Measurements from ENCODE around the gene LCE4A. TPM values are rescaled to one million over a fixed set of nuclear protein-coding genes. Genes with fewer than 3 reads are reported as not detected.
A peak's percentile ranks its signal among the peaks of the same experiment; 100 is the strongest.

LCE4A gene
- polyA plus RNA-seq, 1 donor (not counting 4 experiments of a cell fraction or from before 2014, with no cell fraction given), result not detected

DNA sequence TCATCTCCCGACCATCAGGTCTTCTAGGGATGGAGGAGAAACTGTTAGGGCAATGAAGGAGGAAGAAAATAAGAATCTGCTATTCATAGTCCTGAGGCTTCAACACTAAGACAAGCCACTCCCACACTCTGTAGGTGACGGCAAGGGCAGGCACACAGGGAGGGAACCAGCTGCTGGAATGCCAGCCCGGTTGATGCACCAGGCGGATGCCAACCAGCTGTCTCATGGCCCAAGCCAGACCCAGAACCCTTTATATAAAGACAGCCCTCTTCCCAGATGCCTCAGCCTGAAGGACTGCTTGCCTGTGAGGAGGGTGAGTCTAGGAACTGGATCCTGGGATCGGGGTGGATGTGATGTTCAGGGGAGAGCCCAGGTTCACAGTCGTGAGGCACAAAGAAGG lies 49.8 kb downstream of the LCE4A start, which contains the start of gene KPRP:
KPRP (plus strand) TSS at position 279 of the 400 bp plus-strand sequence. CDS start 1,564 bp downstream, outside the sequence.
- H3K9me1 ChIP-seq (ENCODE audit: control insufficient read depth, extremely low read depth, insufficient read depth, low read length), result peaks cover 3% of the 10 kb centered on the region
- H3K4me3 ChIP-seq (ENCODE audit: control insufficient read depth in 2 of 3, extremely low read depth in 1 of 3, insufficient read depth in 2 of 3, low read depth in 1 of 3, low read length in 3 of 3), result peak within 1 kb of the TSS in 1 of 3 experiments; percentile 1
- peaks cover 43% of the 10 kb centered on the region for H3K4me1 ChIP-seq (ENCODE audit: control insufficient read depth, extremely low read depth, insufficient read depth, low read length)
- no peak for TF ChIP-seq EZH2 (IDR thresholded peaks at IDR 0.05; ENCODE audit: low read length)
- TF ChIP-seq, protein P1, sequence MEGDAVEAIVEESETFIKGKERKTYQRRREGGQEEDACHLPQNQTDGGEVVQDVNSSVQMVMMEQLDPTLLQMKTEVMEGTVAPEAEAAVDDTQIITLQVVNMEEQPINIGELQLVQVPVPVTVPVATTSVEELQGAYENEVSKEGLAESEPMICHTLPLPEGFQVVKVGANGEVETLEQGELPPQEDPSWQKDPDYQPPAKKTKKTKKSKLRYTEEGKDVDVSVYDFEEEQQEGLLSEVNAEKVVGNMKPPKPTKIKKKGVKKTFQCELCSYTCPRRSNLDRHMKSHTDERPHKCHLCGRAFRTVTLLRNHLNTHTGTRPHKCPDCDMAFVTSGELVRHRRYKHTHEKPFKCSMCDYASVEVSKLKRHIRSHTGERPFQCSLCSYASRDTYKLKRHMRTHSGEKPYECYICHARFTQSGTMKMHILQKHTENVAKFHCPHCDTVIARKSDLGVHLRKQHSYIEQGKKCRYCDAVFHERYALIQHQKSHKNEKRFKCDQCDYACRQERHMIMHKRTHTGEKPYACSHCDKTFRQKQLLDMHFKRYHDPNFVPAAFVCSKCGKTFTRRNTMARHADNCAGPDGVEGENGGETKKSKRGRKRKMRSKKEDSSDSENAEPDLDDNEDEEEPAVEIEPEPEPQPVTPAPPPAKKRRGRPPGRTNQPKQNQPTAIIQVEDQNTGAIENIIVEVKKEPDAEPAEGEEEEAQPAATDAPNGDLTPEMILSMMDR (optimal IDR thresholded peaks at IDR 0.05 in 1 of 3, IDR thresholded peaks at IDR 0.05 in 1 of 3, conservative IDR thresholded peaks at IDR 0.05 in 1 of 3; ENCODE audit: extremely low read depth in 1 of 3, insufficient read depth in 2 of 3, low read length in 3 of 3), result no peak
- no peaks in the 10 kb centered on the region for H3K79me2 ChIP-seq (ENCODE audit: control insufficient read depth, insufficient read depth, low read length)
- no peak within 1 kb of the TSS for H2AFZ ChIP-seq (ENCODE audit: control insufficient read depth, low read length)
- H3K27me3 ChIP-seq (ENCODE audit: control insufficient read depth, extremely low read depth, insufficient read depth, low read length), result no peaks in the 10 kb centered on the region
- no peaks in the 10 kb centered on the region for H3K9me3 ChIP-seq (ENCODE audit: control insufficient read depth, low read depth, low read length)
- FAIRE-seq, result peak; percentile 81
- no peak within 1 kb of the TSS for H3K27ac ChIP-seq (ENCODE audit: control insufficient read depth, insufficient read depth, low read length)
- H3K4me2 ChIP-seq (ENCODE audit: control insufficient read depth, extremely low read depth, insufficient read depth, low read depth, low read length), result no peak within 1 kb of the TSS
- no peaks in the 10 kb centered on the region for H4K20me1 ChIP-seq (ENCODE audit: control insufficient read depth, extremely low read depth, insufficient read depth, low read length)
- DNase-seq (ENCODE audit: low read depth, low spot score), result no peak
- H3K9ac ChIP-seq (ENCODE audit: control insufficient read depth, extremely low read depth, insufficient read depth, low read length), result no peak within 1 kb of the TSS
- dilution Hi-C loops (cut with MboI; ENCODE audit: extremely low pct_ligation_motif_present, low sequenced_read_pairs), result no loop called here
- H3K36me3 ChIP-seq (ENCODE audit: control insufficient read depth in 2 of 2, extremely low read depth in 1 of 2, insufficient read depth in 2 of 2, low read length in 2 of 2), result peaks cover 0 to 1% of the 10 kb centered on the region in 2 experiments

- Histone ChIP-seq H3K27me3 (ENCODE audit: control insufficient read depth, extremely low read depth, insufficient read depth, low read length) (no peaks in the 10 kb centered on the region), H3K4me3 (ENCODE audit: control insufficient read depth in 2 of 3, extremely low read depth in 1 of 3, insufficient read depth in 2 of 3, low read depth in 1 of 3, low read length in 3 of 3) (no peak overlapping the region), H3K9me1 (ENCODE audit: control insufficient read depth, extremely low read depth, insufficient read depth, low read length) (peaks cover 3% of the 10 kb centered on the region), H3K27ac (ENCODE audit: control insufficient read depth, insufficient read depth, low read length) (no peak overlapping the region), H3K79me2 (ENCODE audit: control insufficient read depth, insufficient read depth, low read length) (no peaks in the 10 kb centered on the region), H3K9ac (ENCODE audit: control insufficient read depth, extremely low read depth, insufficient read depth, low read length) (no peak overlapping the region), H2AFZ (ENCODE audit: control insufficient read depth, low read length) (no peak overlapping the region), H3K36me3 (ENCODE audit: control insufficient read depth in 2 of 2, extremely low read depth in 1 of 2, insufficient read depth in 2 of 2, low read length in 2 of 2) (peaks cover 0 to 1% of the 10 kb centered on the region in 2 experiments), H3K4me1 (ENCODE audit: control insufficient read depth, extremely low read depth, insufficient read depth, low read length) (peaks cover 37% of the 10 kb centered on the region), H3K4me2 (ENCODE audit: control insufficient read depth, extremely low read depth, insufficient read depth, low read depth, low read length) (no peak overlapping the region), H4K20me1 (ENCODE audit: control insufficient read depth, extremely low read depth, insufficient read depth, low read length) (no peaks in the 10 kb centered on the region), H3K9me3 (ENCODE audit: control insufficient read depth, low read depth, low read length) (no peaks in the 10 kb centered on the region)
- dilution Hi-C loops (cut with MboI; ENCODE audit: extremely low pct_ligation_motif_present, low sequenced_read_pairs), result no loop called here
- no peak for TF ChIP-seq EZH2 (IDR thresholded peaks at IDR 0.05; ENCODE audit: low read length)
- FAIRE-seq (no peak), DNase-seq (ENCODE audit: low read depth, low spot score) (no peak)
Observed at GRCh38 chr1:152758636-152759035, 50.7 kb downstream of the LCE4A start.

Other genes starting within 250 kb of the LCE4A start
- gene LCE5A, start 197.4 kb upstream of the LCE4A start, polyA plus RNA-seq, result not detected in 3 replicates
- 6.4 to 11.4 TPM (median 9.0 TPM) in 3 replicates for gene CRCT1, start 193.7 kb upstream of the LCE4A start, polyA plus RNA-seq
- 0.48 to 2.8 TPM (median 2.2 TPM) in 3 replicates for gene LCE3E, start 141.4 kb upstream of the LCE4A start, polyA plus RNA-seq
- gene LCE3D, start 127.6 kb upstream of the LCE4A start, polyA plus RNA-seq, result 1.2 to 9.1 TPM (median 4.4 TPM) in 3 replicates
- 0.20 to 0.34 TPM in 2 of 3 replicates, not detected in the other for gene LCE3C, start 107.9 kb upstream of the LCE4A start, polyA plus RNA-seq
- not detected in 3 replicates for gene LCE3B, start 94.3 kb upstream of the LCE4A start, polyA plus RNA-seq
- not detected in 3 replicates for gene LCE3A, start 85.1 kb upstream of the LCE4A start, polyA plus RNA-seq
- not detected in 3 replicates for gene LCE2D, start 44.8 kb upstream of the LCE4A start, polyA plus RNA-seq
- 0.41 to 0.48 TPM in 2 of 3 replicates, not detected in the other for gene LCE2C, start 32.9 kb upstream of the LCE4A start, polyA plus RNA-seq
- gene LCE2B, start 22.0 kb upstream of the LCE4A start, polyA plus RNA-seq, result 0.14 to 0.83 TPM (median 0.49 TPM) in 3 replicates
- gene LCE2A, start 9.8 kb upstream of the LCE4A start, polyA plus RNA-seq, result 0.12 to 0.16 TPM in 2 of 3 replicates, not detected in the other
- 0.82 to 2.0 TPM (median 0.90 TPM) in 3 replicates for gene KPRP, start 49.9 kb downstream of the LCE4A start, polyA plus RNA-seq
- not detected in 3 replicates for gene LCE1F, start 67.0 kb downstream of the LCE4A start, polyA plus RNA-seq
- 0.59 to 1.0 TPM (median 0.86 TPM) in 3 replicates for gene LCE1E, start 78.1 kb downstream of the LCE4A start, polyA plus RNA-seq
- 0.33 TPM in 1 of 3 replicates, not detected in the others for gene LCE1D, start 88.6 kb downstream of the LCE4A start, polyA plus RNA-seq
- 1.8 TPM in 3 replicates for gene LCE1C, start 98.5 kb downstream of the LCE4A start, polyA plus RNA-seq
- gene LCE1B, start 103.8 kb downstream of the LCE4A start, polyA plus RNA-seq, result 0.34 to 0.57 TPM (median 0.48 TPM) in 3 replicates
- gene LCE1A, start 119.3 kb downstream of the LCE4A start, polyA plus RNA-seq, result 0.43 TPM in 1 of 3 replicates, not detected in the others
- 0.32 to 1.2 TPM (median 0.60 TPM) in 3 replicates for gene LCE6A, start 134.7 kb downstream of the LCE4A start, polyA plus RNA-seq
- gene LCE7A, start 151.8 kb downstream of the LCE4A start, polyA plus RNA-seq, result not detected in 3 replicates
- 0.08 to 0.53 TPM in 2 of 3 replicates, not detected in the other for gene SMCP, start 170.2 kb downstream of the LCE4A start, polyA plus RNA-seq
- gene IVL, start 200.4 kb downstream of the LCE4A start, polyA plus RNA-seq, result 61.1 to 231 TPM (median 89.2 TPM) in 3 replicates
- gene SPRR5, start 239.0 kb downstream of the LCE4A start, polyA plus RNA-seq, result 0.12 to 0.35 TPM (median 0.30 TPM) in 3 replicates